Bronchial epithelial cell (primary cell): ENCODE measurements around the gene ARRB1. TPM values are rescaled to one million over a fixed set of nuclear protein-coding genes. Genes with fewer than 3 reads are reported as not detected.

ENCODE experiments used
- DNase-seq: peaks from one replicate; pipeline ENCODE4 v3.0.0-alpha.2; 2010; ENCODE audit warnings: low read depth
- FAIRE-seq: peaks from 2 replicates; lab custom pipeline; 2011; peaks lifted over from hg19 to GRCh38; lab: Jason Lieb, UNC
- H3K27me3 ChIP-seq: 2 replicates; pipeline ENCODE4 v1.5.1; 2011; ENCODE audit warnings: low read length; ENCODE audit not compliant: control insufficient read depth, insufficient read depth
- H3K36me3 ChIP-seq: 2 replicates; pipeline ENCODE4 v1.5.1; 2011; ENCODE audit warnings: low read length; ENCODE audit not compliant: control insufficient read depth, insufficient read depth
- H3K4me3 ChIP-seq: 2 replicates; pipeline ENCODE4 v1.5.1; 2011; ENCODE audit warnings: mild to moderate bottlenecking, low read depth, low read length, control low read depth
- CTCF ChIP-seq: IDR thresholded peaks from 2 replicates; pipeline ENCODE4 v1.5.1; 2011; ENCODE audit warnings: mild to moderate bottlenecking, moderate library complexity, low read length, control low read depth, inconsistent platforms; ENCODE audit not compliant: insufficient read depth, severe bottlenecking
- total RNA-seq: library from RNA; depleted of rRNA; stranded (reverse); fragments of >200 nt; gene quantifications from 2 replicates; pipeline ENCODE4 v1.2.1, GENCODE V29; 2014

ARRB1 gene
- total RNA-seq, 1 donor from 2014 or later: 0.26 TPM

DNA sequence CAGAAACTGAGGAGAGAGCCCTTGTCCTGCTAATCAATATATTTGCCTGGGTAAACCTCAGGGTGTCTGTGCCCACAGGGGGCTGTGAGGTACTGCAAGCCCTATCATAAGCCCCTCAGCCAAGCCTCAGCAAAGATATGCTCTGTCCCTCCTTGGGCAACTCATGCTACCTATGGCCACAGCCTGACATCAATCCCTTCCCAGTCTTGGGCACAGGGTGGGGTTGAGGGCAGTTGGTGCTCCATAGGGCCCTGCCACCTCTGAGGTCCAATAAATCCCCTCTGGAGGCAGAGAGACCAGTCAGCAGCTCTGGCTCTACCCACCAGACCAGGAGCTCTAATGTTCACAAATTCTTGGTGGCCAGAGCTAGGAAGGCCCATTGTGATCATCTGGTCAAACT lies 87.1 kb downstream of the ARRB1 start:
- H3K36me3 ChIP-seq: no peaks in the 10 kb centered on the region
- DNase-seq (no peak), FAIRE-seq (no peak)
- no peak overlapping the region for H3K4me3 ChIP-seq
- TF ChIP-seq CTCF: no peak
- peaks cover 1% of the 10 kb centered on the region for H3K27me3 ChIP-seq

GRCh38 chr11:75263944-75264349 lies 87.5 kb downstream of the ARRB1 start:
- no peak for FAIRE-seq

DNA sequence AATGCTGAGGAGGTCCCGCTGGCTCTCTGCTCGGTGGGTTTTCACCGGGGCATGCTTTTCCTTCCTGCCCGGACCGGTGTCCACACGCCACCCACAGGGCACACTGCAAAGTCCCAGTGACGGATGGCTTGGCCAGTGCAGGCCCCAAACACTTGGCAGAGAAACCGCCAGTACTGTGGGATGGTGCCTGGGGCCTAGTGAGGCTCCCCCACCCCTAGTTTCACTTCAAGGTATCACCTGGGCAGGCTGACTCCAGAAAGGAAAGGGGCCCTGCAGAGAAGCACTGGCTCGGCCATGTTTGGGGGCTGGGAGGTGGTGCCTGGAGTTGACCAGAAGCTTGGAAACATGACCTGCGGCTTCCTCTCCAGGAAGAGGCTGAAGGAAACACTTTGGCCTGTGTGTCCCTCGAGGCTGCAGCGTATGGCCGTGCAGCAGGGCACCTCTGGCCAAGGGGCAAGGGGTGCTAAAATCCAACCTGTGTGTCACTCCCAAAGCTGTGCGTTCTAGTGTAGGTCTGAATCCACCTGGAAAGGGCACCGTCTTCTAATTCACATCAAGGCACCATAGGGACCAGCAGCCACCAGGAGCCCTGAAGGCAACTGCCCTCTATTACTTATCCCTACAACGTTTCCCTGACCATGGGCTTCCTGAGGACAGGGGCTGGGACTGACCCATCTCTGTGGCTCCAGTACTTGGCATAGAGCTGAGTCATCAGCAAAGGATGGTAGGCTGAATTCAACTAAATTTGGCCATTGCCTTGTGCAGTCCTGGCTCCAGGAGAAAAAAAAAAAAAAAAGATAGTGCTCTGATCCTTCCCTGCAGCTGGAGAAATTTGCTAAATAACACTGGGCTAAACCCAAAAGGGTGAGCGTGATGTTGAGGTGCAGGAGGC lies 88.3 kb downstream of the ARRB1 start:
- Histone ChIP-seq H3K36me3 (no peaks in the 10 kb centered on the region), H3K27me3 (peaks cover 1% of the 10 kb centered on the region), H3K4me3 (no peak overlapping the region)
- FAIRE-seq (no peak), DNase-seq (no peak)
- no peak for TF ChIP-seq CTCF

More at GRCh38 chr11:75263944-75264349, 87.5 kb downstream of the ARRB1 start:
- peak; percentile 53 for DNase-seq
- Histone ChIP-seq H3K36me3 (no peaks in the 10 kb centered on the region), H3K27me3 (peaks cover 1% of the 10 kb centered on the region), H3K4me3 (no peak overlapping the region)
- no peak for TF ChIP-seq CTCF

DNA sequence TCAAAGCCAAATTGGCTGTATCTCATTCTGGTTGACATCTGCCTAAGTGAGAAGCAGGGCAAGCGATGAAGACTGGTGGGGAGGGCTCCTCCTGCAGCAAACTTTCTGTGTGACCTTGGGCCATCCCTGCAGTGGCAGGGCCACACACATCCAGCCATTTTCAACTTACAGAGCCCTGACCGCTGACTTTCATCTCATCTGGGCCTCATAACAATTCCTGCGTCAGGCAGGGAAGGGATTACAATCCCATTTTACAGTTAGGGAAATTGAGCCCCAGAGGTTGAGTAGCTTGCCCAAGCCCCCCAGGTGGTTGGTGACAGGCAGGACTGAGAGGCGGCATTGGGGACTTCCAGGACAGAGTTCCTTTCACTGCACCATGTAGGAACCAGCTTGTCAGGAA lies 89.0 kb downstream of the ARRB1 start:
- peaks cover 2% of the 10 kb centered on the region for H3K27me3 ChIP-seq
- FAIRE-seq (no peak), DNase-seq (no peak)
- no peak for TF ChIP-seq CTCF
- no peak overlapping the region for H3K4me3 ChIP-seq
- no peaks in the 10 kb centered on the region for H3K36me3 ChIP-seq

DNA sequence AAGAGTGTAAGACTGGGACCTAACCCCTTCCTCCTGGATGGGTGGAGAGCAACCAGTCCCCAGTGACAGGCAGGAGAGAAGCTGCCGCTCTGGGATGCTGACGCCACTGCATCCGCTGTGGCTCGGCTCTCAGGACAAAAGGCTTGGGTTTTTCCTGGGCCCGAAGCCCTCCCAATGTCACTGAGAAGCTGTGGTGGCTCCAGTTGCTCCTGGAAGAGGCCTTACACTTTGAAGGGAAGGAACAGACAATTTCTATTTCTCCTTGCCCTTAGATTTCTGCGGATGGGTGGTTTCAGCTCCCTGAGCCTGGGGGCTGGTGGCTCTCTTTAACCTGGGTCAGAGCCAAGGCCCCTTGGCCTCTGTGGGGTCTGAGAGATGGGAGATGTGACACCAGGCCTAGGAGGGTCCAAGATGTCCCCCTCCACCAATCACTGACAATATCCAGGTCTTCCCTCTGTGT lies 89.5 kb downstream of the ARRB1 start:
- FAIRE-seq (no peak), DNase-seq (no peak)
- Histone ChIP-seq H3K36me3 (no peaks in the 10 kb centered on the region), H3K27me3 (peaks cover 2% of the 10 kb centered on the region), H3K4me3 (no peak overlapping the region)
- no peak for TF ChIP-seq CTCF
